Fibroblast of mammary gland (primary cell): ENCODE measurements around the gene SPTBN4.
A peak's percentile ranks its signal among the peaks of the same experiment; 100 is the strongest.

ENCODE experiments used
- DNase-seq: peaks from one replicate; pipeline ENCODE4 v3.0.0-alpha.2; 2010; ENCODE audit warnings: low read depth
- H3K4me3 ChIP-seq: 2 replicates; pipeline ENCODE4 v1.5.1; 2011; ENCODE audit warnings: low read depth, mild to moderate bottlenecking, low read length, moderate library complexity; ENCODE audit not compliant: control insufficient read depth
- CTCF ChIP-seq: conservative IDR thresholded peaks from 2 replicates; pipeline ENCODE4 v1.5.1; 2011; ENCODE audit warnings: low read depth, low read length, inconsistent platforms; ENCODE audit not compliant: control insufficient read depth, insufficient read depth

Gene SPTBN4

GRCh38 chr19:40465025-40465556, 1.7 kb upstream of the SPTBN4 start:
- no peak for TF ChIP-seq CTCF
- peak; percentile 85 for DNase-seq
- peak overlapping the region; percentile 75 for H3K4me3 ChIP-seq

GRCh38 chr19:40465557-40466218, 1.1 kb upstream of the SPTBN4 start, which contains the start of gene BLVRB:
Gene BLVRB (minus strand): TSS chr19:40465745. CDS start chr19:40465688, 57 bp downstream.
- peak; percentile 98 for DNase-seq
- no peak for TF ChIP-seq CTCF
- peak within 1 kb of the TSS; percentile 75 for H3K4me3 ChIP-seq

- no peak for DNase-seq
These were observed 399 bp upstream of the SPTBN4 start for GRCh38 chr19:40466219-40466984.

GRCh38 chr19:40469011-40469410, 2.2 kb downstream of the SPTBN4 start:
- no peak for DNase-seq
- no peak for TF ChIP-seq CTCF
- H3K4me3 ChIP-seq: no peak overlapping the region

More at GRCh38 chr19:40466219-40466984, 399 bp upstream of the SPTBN4 start:
- peak overlapping the region; percentile 32 for H3K4me3 ChIP-seq
- TF ChIP-seq CTCF: no peak

GRCh38 chr19:40471111-40471510, 4.3 kb downstream of the SPTBN4 start:
- DNase-seq: no peak
- no peak overlapping the region for H3K4me3 ChIP-seq
- TF ChIP-seq CTCF: no peak

GRCh38 chr19:40472516-40472915, 5.7 kb downstream of the SPTBN4 start:
- TF ChIP-seq CTCF: no peak
- no peak for DNase-seq
- H3K4me3 ChIP-seq: no peak overlapping the region
